Breast epithelium (tissue), 3 donors: Measurements from ENCODE around the gene DDO.

Experiments used
- POLR2A ChIP-seq: fragments of 450-650 bp; IDR thresholded peaks from one replicate; pipeline ENCODE4 v1.6.1; 2016; ENCODE audit warnings: antibody characterized with exemption, mild to moderate bottlenecking, moderate library complexity
- POLR2AphosphoS5 ChIP-seq, 3 donors: sonication (generic); formaldehyde crosslinking; IDR thresholded peaks; one replicate each; pipeline ENCODE4 v1.6.1; 2017; ENCODE audit warnings: antibody characterized with exemption in 3 of 3
- TF ChIP-seq, protein P1 (sequence below), 3 donors: fragments of 450-650 bp; IDR thresholded peaks; one replicate each; pipeline ENCODE4 v1.5.1; 2016 to 2017; ENCODE audit warnings: antibody characterized with exemption in 3 of 3, mild to moderate bottlenecking in 3 of 3, moderate library complexity in 3 of 3

DNA sequence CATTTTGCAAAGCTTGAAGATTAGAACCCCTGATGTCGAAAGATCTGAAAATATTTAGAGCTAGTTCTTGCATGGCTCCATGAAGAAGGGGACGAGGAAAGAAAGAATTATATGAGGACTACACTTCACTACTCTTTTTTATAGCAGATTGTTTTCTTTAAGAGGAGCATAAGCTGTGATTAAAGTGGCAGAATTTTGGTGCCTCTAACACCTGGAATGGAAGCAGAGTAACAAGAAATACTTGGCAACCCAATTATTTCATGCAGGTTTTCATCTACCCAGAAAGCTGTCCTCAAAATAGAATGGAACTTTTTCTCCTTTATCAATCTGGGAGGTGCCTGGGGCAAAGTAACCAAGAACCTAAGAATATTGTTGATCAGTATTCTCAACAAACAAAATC is 61.2 kb downstream of the DDO start:
- TF ChIP-seq, protein P1, sequence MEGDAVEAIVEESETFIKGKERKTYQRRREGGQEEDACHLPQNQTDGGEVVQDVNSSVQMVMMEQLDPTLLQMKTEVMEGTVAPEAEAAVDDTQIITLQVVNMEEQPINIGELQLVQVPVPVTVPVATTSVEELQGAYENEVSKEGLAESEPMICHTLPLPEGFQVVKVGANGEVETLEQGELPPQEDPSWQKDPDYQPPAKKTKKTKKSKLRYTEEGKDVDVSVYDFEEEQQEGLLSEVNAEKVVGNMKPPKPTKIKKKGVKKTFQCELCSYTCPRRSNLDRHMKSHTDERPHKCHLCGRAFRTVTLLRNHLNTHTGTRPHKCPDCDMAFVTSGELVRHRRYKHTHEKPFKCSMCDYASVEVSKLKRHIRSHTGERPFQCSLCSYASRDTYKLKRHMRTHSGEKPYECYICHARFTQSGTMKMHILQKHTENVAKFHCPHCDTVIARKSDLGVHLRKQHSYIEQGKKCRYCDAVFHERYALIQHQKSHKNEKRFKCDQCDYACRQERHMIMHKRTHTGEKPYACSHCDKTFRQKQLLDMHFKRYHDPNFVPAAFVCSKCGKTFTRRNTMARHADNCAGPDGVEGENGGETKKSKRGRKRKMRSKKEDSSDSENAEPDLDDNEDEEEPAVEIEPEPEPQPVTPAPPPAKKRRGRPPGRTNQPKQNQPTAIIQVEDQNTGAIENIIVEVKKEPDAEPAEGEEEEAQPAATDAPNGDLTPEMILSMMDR (IDR thresholded peaks at IDR 0.05): no peak
- no peak for TF ChIP-seq POLR2AphosphoS5 (IDR thresholded peaks at IDR 0.05)
- TF ChIP-seq POLR2A: no peak
